Heart left ventricle (tissue), 16 donors: ENCODE measurements around the gene EVC. TPM values are rescaled to one million over a fixed set of nuclear protein-coding genes. Genes with fewer than 3 reads are reported as not detected.

ENCODE experiments used
- ATAC-seq, 4 donors: fragments of 200-7000 bp; cut with Tn5 transposase; one replicate each; pipeline ENCODE4 v1.9.1; 2020 to 2022; ENCODE audit warnings: moderate library complexity in 4 of 4, mild to moderate bottlenecking in 3 of 4, moderate number of reproducible peaks in 1 of 4
- DNase-seq, 5 donors: peaks; one replicate each; pipeline ENCODE4 v3.0.0-alpha.2; 2020
- H3K27ac ChIP-seq, 12 donors: fragments of 200-600 bp; sonication (generic) in 4 of 12; one replicate each; pipeline versions ENCODE4 v1.5.0 to v1.8.0; 2016 to 2022; ENCODE audit warnings: mild to moderate bottlenecking in 2 of 12
- H3K27me3 ChIP-seq, 9 donors: fragments of 200-600 bp; sonication (generic) in 2 of 9; one replicate each; pipeline versions ENCODE4 v1.5.1 to v1.8.0; 2016 to 2022; ENCODE audit warnings: mild to moderate bottlenecking in 3 of 9
- H3K36me3 ChIP-seq, 9 donors: fragments of 200-600 bp; sonication (generic) in 2 of 9; one replicate each; pipeline versions ENCODE4 v1.5.0 to v1.8.0; 2018 to 2022; ENCODE audit warnings: mild to moderate bottlenecking in 2 of 9
- H3K4me1 ChIP-seq, 12 donors: fragments of 200-600 bp; sonication (generic) in 4 of 12; one replicate each; pipeline versions ENCODE4 v1.5.0 to v1.8.0; 2016 to 2022; ENCODE audit warnings: mild to moderate bottlenecking in 3 of 12
- H3K4me3 ChIP-seq, 12 donors: fragments of 200-600 bp; sonication (generic) in 4 of 12; one replicate each; pipeline versions ENCODE4 v1.5.0 to v1.8.0; 2017 to 2022; ENCODE audit warnings: mild to moderate bottlenecking in 9 of 12, moderate library complexity in 4 of 12
- H3K9me3 ChIP-seq, 12 donors: fragments of 200-600 bp; sonication (generic) in 4 of 12; one replicate each; pipeline versions ENCODE4 v1.5.0 to v1.8.0; 2016 to 2022; ENCODE audit warnings: mild to moderate bottlenecking in 1 of 12
- POLR2A ChIP-seq, 2 donors: fragments of 450-650 bp; IDR thresholded peaks; one replicate each; pipeline ENCODE4 v1.6.1; 2017; ENCODE audit warnings: antibody characterized with exemption in 2 of 2, mild to moderate bottlenecking in 2 of 2, moderate library complexity in 2 of 2
- WGBS, 4 donors: extraction: QIAGEN DNeasy Blood & Tissue Kit in 2 of 4; methylation state at CpG; one replicate each; pipeline versions ENCODE4 v1.1.5 to v1.1.7; 2013 to 2018; 5-methylcytosine and 5-hydroxymethylcytosine counted together
- intact Hi-C, 10 donors: fragments of 100-400 bp; cut with DNase I; formaldehyde crosslinking; loops; one replicate each; pipeline versions ENCODE4 v1.11.1 to v1.14.2; 2022
- polyA plus RNA-seq, 2 donors: library from polyadenylated mRNA; stranded (reverse); fragments of 200-250 nt; gene quantifications; one replicate each; pipeline ENCODE4 v1.2.3, GENCODE V29; 2013
- total RNA-seq, 9 donors: library from RNA; depleted of rRNA in 2 of 9; stranded (reverse); fragments of >200 nt in 2 of 9; fragmentation: NEBNext Ultra II Directional in 3 of 9; extraction: Animal tissue kit (Norgen Biotek cat#: 25700) in 3 of 9; gene quantifications; one replicate each; pipeline versions ENCODE4 v1.1.0 to v1.2.4, GENCODE V29; 2016 to 2023
- TF ChIP-seq, protein P1 (sequence below), 12 donors: fragments of 200-600 bp; sonication (generic) in 4 of 12; IDR thresholded peaks; one replicate each; pipeline versions ENCODE4 v1.5.0 to v1.8.0; 2018 to 2022; ENCODE audit warnings: antibody characterized with exemption in 12 of 12, mild to moderate bottlenecking in 5 of 12
- donor health status: ischemic (EF 13 %, LVEDD 7.1; RV severe dilation, severe dysfunction).
- donor health status: healthy with polysubstance abuse.
- donor health status: DM: no; HTN: yes; CAD: no.
- donor health status: DM: no; HTN: no; CAD: no.
- donor health status: ischemic (EF 25% LVEDD 6.9; RV normal size, moderate dysfunction).
- donor health status: ischemic (EF 25% LVEDD 5.7; RV mildly dilated, moderate dysfunction).
- donor health status: healthy.
- donor health status: DM: yes; HTN: yes; CAD: no.
- donor health status: ischemic (EF 35%, LVEDD 5.7; RV mildly dilated, moderate dysfunction).
- donor health status: nonischemic (EF 11% LVEDD 7.7; RV severe dilation, severe dysfunction).
- donor health status: DM: yes; HTN: yes; CAD: no.
- donor health status: PGD.
- donor health status: ischemic (EF 29% LVEDD 5.4; RV normal size, mild dysfunction).
- donor health status: nonischemic (EF 23%, LVEDD 6.1; RV moderate dilation, normal function).

The EVC gene
- total and polyA plus RNA-seq, 11 donors = 2.4 to 11.3 (median 4.1) TPM

DNA sequence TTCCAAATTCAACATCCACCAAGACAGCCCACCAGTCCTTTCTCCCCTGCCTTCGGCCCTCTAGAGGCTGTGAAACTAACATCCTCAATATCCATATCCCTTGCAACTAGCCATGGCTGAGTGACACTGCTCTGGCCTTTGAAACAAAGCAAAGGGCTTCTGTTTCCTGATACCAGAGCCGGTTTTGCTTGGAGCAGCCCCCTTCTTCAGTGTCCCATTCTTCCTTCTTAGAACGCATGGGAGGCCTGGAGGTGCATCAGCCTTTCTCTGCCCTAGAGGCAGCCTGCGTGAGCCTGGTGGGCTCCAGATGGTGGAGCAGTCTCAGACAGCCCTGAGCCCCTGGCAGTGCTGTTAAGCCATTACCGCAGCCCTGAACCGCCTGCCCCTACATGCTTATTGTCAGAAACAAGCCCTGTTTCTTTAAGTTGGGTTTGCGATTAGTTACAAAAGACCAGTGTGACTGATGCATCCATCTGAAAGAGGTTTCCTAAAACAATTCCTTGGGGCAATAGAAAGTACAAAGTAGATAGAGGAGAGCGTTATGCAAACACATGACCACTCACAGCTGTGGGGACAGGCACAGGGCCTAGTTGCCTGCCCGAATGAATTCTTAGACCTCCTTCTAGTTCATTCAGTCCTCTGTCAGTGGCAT lies 74.1 kb downstream of the EVC start:
- peak in 2 of 5 donors; percentile 20 to 44 for DNase-seq
- H3K4me1 ChIP-seq = peaks cover 0 to 12% (median 0%) of the 10 kb centered on the region in 12 donors
- peaks cover 0 to 35% (median 6%) of the 10 kb centered on the region in 9 donors for H3K36me3 ChIP-seq
- peak; percentile 49 to 72 (median 66) for ATAC-seq
- no peaks in the 10 kb centered on the region for H3K9me3 ChIP-seq
- TF ChIP-seq POLR2A (IDR thresholded peaks at IDR 0.05) = no peak
- TF ChIP-seq, protein P1, sequence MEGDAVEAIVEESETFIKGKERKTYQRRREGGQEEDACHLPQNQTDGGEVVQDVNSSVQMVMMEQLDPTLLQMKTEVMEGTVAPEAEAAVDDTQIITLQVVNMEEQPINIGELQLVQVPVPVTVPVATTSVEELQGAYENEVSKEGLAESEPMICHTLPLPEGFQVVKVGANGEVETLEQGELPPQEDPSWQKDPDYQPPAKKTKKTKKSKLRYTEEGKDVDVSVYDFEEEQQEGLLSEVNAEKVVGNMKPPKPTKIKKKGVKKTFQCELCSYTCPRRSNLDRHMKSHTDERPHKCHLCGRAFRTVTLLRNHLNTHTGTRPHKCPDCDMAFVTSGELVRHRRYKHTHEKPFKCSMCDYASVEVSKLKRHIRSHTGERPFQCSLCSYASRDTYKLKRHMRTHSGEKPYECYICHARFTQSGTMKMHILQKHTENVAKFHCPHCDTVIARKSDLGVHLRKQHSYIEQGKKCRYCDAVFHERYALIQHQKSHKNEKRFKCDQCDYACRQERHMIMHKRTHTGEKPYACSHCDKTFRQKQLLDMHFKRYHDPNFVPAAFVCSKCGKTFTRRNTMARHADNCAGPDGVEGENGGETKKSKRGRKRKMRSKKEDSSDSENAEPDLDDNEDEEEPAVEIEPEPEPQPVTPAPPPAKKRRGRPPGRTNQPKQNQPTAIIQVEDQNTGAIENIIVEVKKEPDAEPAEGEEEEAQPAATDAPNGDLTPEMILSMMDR (IDR thresholded peaks at IDR 0.05) = no peak
- no peaks in the 10 kb centered on the region for H3K27me3 ChIP-seq
- intact Hi-C loops = loop anchor here in 1 of 10 donors (10.0 kb wide), 1 partner anchor 380 kb away; no protein-coding TSS in a partner anchor
- WGBS, 4 donors = 77 to 84% (median 80%) methylated on average over 9 of the region's 9 CpGs
- no peak overlapping the region for H3K4me3 ChIP-seq
- H3K27ac ChIP-seq = peak overlapping the region in 5 of 12 donors; percentile 35 to 42 (median 39)

DNA sequence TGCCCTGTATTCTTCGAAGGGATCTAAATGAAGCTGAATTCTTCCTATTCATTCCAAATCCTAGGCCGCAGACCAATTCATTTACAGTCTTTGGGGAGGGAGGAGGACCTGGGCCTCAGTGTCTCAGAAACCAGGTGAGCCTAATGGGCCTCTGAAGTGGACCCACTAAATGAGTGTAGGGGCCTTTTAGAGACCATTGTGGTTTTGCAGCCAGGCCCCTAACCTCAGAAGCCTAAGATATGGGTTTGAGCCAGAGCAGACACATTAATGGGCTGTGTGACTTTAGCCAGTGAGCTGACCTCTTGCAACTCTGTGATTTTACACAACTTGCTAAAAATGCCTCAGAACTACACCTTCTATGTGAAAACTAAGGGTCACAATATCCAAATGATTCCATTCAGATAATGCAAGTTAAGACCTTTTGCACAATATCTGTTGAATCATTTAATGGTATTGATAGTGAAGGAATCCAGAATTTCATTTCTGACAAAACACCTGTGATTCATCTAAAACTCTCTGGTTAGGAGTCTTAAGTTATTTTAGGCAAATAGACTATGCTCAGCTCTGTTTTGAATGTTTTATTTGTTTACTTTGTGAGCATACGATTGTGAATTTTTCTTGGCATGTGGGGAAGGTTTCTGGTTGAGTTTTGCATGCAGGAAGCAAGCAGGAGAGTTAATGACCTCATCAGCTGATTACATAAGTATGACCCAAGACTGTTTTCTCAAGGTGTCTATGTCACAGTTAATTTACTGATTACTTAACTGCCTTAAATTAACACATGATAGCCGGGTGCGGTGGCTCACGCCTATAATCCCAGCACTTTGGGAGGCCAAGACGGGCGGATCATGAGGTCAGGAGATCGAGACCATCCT lies 75.0 kb downstream of the EVC start:
- DNase-seq = peak in 1 of 5 donors; percentile 6
- TF ChIP-seq, protein P1 (IDR thresholded peaks at IDR 0.05) = no peak
- TF ChIP-seq POLR2A (IDR thresholded peaks at IDR 0.05) = no peak
- peak overlapping the region in 5 of 12 donors; percentile 2 to 71 (median 42) for H3K27ac ChIP-seq
- H3K4me1 ChIP-seq = peaks cover 0 to 12% (median 0%) of the 10 kb centered on the region in 12 donors
- H3K4me3 ChIP-seq = no peak overlapping the region
- intact Hi-C loops = loop anchor here in 1 of 10 donors (10.0 kb wide), 1 partner anchor 381 kb away; no protein-coding TSS in a partner anchor
- peak in 2 of 4 donors; percentile 55 to 67 for ATAC-seq
- no peaks in the 10 kb centered on the region for H3K27me3 ChIP-seq
- WGBS, 4 donors = 80 to 85% (median 81%) methylated on average over 9 of the region's 9 CpGs
- peaks cover 0 to 35% (median 6%) of the 10 kb centered on the region in 9 donors for H3K36me3 ChIP-seq
- H3K9me3 ChIP-seq = no peaks in the 10 kb centered on the region

DNA sequence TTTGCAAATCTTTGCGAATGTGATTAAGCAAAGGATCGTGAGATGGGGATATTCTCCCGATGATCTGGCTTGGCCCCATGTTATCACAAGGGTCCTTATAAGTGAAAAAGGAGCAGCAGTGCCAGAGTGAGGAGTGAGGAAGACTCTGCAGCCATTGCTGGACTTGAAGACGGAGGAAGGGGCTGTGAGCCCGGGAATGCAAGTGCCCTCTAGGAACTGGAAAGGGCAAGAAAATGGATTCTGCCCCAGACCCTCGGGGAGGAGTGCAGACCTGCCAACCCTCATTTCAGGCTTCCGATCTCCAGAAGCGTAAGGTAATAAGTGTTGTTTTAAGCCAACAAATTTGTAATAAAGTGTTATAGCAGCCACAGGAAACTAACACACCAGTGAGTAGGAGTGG lies 76.3 kb downstream of the EVC start:
- Histone ChIP-seq H3K9me3 (no peaks in the 10 kb centered on the region), H3K4me1 (peaks cover 0 to 12% (median 0%) of the 10 kb centered on the region in 12 donors), H3K36me3 (peaks cover 0 to 40% (median 4%) of the 10 kb centered on the region in 9 donors), H3K27ac (no peak overlapping the region), H3K27me3 (no peaks in the 10 kb centered on the region), H3K4me3 (no peak overlapping the region)
- DNase-seq (peak in 1 of 5 donors; percentile 2), ATAC-seq (no peak)
- intact Hi-C loops = loop anchor here in 1 of 10 donors (10.0 kb wide), 1 partner anchor 383 kb away; no protein-coding TSS in a partner anchor
- 93 to 95% (median 95%) methylated on average over 8 of the region's 8 CpGs for WGBS, 4 donors
- TF ChIP-seq, protein P1 (IDR thresholded peaks at IDR 0.05) = no peak

DNA sequence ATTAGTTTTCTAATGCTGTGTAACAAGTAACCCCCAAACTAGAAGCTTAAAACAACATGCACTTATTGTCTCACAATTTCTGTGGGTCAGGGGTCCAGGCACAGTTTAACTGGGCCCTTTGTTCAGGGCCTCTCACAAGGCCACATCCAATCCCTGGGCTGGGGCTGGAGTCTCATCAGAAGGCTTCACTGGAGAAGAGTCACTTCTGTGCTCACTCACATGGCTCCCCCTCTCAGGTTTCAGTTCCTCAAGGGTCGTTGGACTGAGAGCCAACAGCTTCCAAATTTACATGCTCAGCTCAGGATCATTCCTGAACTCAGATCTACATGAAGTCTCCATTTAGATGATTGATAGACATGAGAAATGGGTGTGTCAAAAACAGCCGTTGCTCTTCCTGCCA lies 77.1 kb downstream of the EVC start:
- peaks cover 0 to 12% (median 0%) of the 10 kb centered on the region in 12 donors for H3K4me1 ChIP-seq
- no peak overlapping the region for H3K27ac ChIP-seq
- peak in 1 of 5 donors; percentile 11 for DNase-seq
- 59 to 64% (median 61%) methylated on average over 2 of the region's 2 CpGs for WGBS, 4 donors
- intact Hi-C loops = loop anchor here in 1 of 10 donors (10.0 kb wide), 1 partner anchor 383 kb away; no protein-coding TSS in a partner anchor
- no peaks in the 10 kb centered on the region for H3K27me3 ChIP-seq
- peaks cover 0 to 40% (median 4%) of the 10 kb centered on the region in 9 donors for H3K36me3 ChIP-seq
- no peak overlapping the region for H3K4me3 ChIP-seq
- TF ChIP-seq, protein P1 (IDR thresholded peaks at IDR 0.05) = no peak
- no peak for TF ChIP-seq POLR2A (IDR thresholded peaks at IDR 0.05)
- no peak for ATAC-seq
- no peaks in the 10 kb centered on the region for H3K9me3 ChIP-seq
